Mucosa of stomach (tissue), 1 donor: Measurements from ENCODE around the gene TRAF3IP1.

Source experiments
- H3K27me3 ChIP-seq: one replicate; pipeline ENCODE4 v1.7.0; 2013; ENCODE audit warnings: mild to moderate bottlenecking, low read length; ENCODE audit not compliant: control insufficient read depth, insufficient read depth
- H3K36me3 ChIP-seq: one replicate; pipeline ENCODE4 v1.7.0; 2013; ENCODE audit warnings: low read length; ENCODE audit not compliant: control insufficient read depth, insufficient read depth
- H3K4me1 ChIP-seq: one replicate; pipeline ENCODE4 v1.7.0; 2013; ENCODE audit warnings: mild to moderate bottlenecking, low read length; ENCODE audit not compliant: control insufficient read depth, insufficient read depth
- H3K4me3 ChIP-seq: one replicate; pipeline ENCODE4 v1.7.0; 2013; ENCODE audit warnings: low read length
- H3K9ac ChIP-seq: one replicate; pipeline ENCODE4 v1.7.0; 2013; ENCODE audit warnings: mild to moderate bottlenecking, low read length, moderate library complexity
- H3K9me3 ChIP-seq: one replicate; pipeline ENCODE4 v1.7.0; 2013; ENCODE audit warnings: mild to moderate bottlenecking, low read length, moderate library complexity; ENCODE audit not compliant: control insufficient read depth
- donor health status: Pancreatic carcinoma.

Gene TRAF3IP1

GRCh38 chr2:238424313-238424700 is 104.0 kb downstream of the TRAF3IP1 start:
- Histone ChIP-seq H3K4me1 (peaks cover 20% of the 10 kb centered on the region), H3K4me3 (no peak overlapping the region)

GRCh38 chr2:238425505-238425978 is 105.2 kb downstream of the TRAF3IP1 start:
- Histone ChIP-seq H3K27me3 (no peaks in the 10 kb centered on the region), H3K36me3 (no peaks in the 10 kb centered on the region), H3K9ac (no peak overlapping the region), H3K4me3 (no peak overlapping the region), H3K4me1 (peaks cover 20% of the 10 kb centered on the region), H3K9me3 (no peaks in the 10 kb centered on the region)

More at GRCh38 chr2:238424313-238424700, 104.0 kb downstream of the TRAF3IP1 start:
- no peaks in the 10 kb centered on the region for H3K27me3 ChIP-seq
- no peaks in the 10 kb centered on the region for H3K36me3 ChIP-seq
- no peak overlapping the region for H3K9ac ChIP-seq
- no peaks in the 10 kb centered on the region for H3K9me3 ChIP-seq

DNA sequence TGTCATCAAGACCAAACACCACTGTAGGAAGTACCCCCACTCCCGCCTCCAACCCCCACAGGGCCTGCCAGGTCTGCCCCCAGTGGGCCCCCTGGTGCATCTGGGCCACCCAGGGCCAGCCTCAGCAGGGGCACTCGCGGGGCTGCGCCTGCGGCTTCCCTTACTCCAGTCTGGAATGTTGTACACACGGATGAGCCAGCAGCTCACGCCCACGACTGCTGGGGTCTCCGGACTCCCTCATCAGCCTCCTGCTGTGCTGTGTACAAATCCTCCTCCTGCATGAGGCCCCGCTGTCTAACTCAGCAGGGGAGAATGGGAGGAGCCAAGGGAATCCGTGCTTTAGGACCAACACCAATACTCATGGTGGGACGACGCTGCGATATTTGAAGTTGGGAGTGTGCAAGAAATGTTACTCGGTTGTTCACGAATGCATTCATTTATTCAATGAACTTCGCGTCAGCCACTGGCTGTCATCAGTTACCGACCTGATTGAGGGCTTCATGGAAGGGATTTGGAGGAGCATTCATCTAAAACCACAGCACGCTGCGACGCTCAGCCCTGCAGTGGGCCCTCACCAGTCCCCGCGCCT is 105.8 kb downstream of the TRAF3IP1 start:
- H3K36me3 ChIP-seq: no peaks in the 10 kb centered on the region
- peak overlapping the region; percentile 79 for H3K9ac ChIP-seq
- H3K4me3 ChIP-seq: peak overlapping the region; percentile 78
- peaks cover 14% of the 10 kb centered on the region for H3K4me1 ChIP-seq
- no peaks in the 10 kb centered on the region for H3K9me3 ChIP-seq
- no peaks in the 10 kb centered on the region for H3K27me3 ChIP-seq

- H3K27me3 ChIP-seq: no peaks in the 10 kb centered on the region
- H3K9me3 ChIP-seq: no peaks in the 10 kb centered on the region
- peak within 1 kb of the TSS; percentile 78 for H3K4me3 ChIP-seq
- peaks cover 9% of the 10 kb centered on the region for H3K4me1 ChIP-seq
- H3K36me3 ChIP-seq: no peaks in the 10 kb centered on the region
- peak within 1 kb of the TSS; percentile 79 for H3K9ac ChIP-seq
These were observed 106.5 kb downstream of the TRAF3IP1 start, which contains the start of gene ASB1 for GRCh38 chr2:238426568-238427434. TSS of gene ASB1 (plus strand) at chr2:238426927. CDS start at chr2:238427071, 144 bp downstream.

DNA sequence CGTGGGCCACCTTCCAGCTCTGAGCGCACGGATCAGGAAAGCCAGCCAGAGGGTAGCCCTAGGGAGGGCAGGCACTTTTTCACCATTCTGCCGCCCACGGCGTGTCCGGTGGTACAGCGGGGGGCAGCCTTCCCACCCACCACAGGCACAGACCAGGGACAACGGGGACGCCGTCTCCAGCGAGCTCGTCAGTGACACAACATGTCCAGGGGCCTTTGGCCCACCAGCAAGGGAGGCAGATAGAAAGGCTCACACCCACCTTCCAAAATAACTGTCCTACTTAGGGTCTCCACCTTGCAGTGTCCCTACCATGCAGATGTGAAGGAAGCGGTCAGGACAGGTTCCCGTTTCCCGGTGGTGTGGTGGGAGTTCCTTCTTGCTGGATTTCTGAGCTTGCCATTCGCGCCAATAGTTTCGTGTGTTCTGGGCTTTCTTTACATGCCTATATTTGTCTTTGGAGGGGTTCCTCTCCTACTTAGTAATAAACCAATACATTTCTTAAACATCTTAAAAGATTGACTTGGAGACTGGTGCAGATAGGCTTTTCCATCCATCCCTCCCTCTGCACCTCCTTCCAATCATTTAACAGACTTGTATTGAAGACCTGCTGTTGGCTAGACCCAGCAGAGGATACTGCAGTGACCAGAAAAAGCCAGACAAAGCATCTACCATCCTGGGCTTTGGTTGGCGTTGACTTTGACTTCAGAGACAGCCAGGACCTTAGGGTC is 107.3 kb downstream of the TRAF3IP1 start:
- H3K4me1 ChIP-seq: peaks cover 9% of the 10 kb centered on the region
- no peaks in the 10 kb centered on the region for H3K9me3 ChIP-seq
- H3K27me3 ChIP-seq: no peaks in the 10 kb centered on the region
- H3K9ac ChIP-seq: peak overlapping the region; percentile 79
- H3K4me3 ChIP-seq: peak overlapping the region; percentile 78
- no peaks in the 10 kb centered on the region for H3K36me3 ChIP-seq

- Histone ChIP-seq H3K9me3 (no peaks in the 10 kb centered on the region), H3K4me3 (no peak overlapping the region), H3K36me3 (peaks cover 5% of the 10 kb centered on the region), H3K4me1 (peaks cover 9% of the 10 kb centered on the region), H3K27me3 (no peaks in the 10 kb centered on the region), H3K9ac (no peak overlapping the region)
These were observed 108.5 kb downstream of the TRAF3IP1 start for GRCh38 chr2:238428866-238429265.

DNA sequence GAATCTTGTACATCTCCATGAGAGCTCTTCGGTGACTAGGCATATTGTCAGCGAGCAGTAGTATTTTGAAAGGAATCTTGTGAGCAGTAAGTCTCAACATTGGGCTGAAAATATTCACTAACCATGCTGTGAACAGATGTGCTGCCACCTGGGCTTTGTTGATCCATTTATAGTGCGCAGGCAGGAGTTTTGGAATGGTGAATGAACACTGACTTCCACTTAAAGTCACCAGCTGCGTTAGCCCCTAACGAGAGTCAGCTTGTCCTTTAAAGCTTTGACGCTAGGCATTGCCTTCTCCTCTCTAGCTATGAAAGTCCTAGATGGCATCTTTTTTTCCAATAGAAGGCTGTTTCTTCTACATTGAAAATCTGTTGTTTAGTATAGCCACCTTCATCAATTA is 110.5 kb downstream of the TRAF3IP1 start:
- Histone ChIP-seq H3K9me3 (no peaks in the 10 kb centered on the region), H3K4me3 (no peak overlapping the region), H3K27me3 (no peaks in the 10 kb centered on the region), H3K36me3 (peaks cover 11% of the 10 kb centered on the region), H3K4me1 (peaks cover 6% of the 10 kb centered on the region), H3K9ac (no peak overlapping the region)

DNA sequence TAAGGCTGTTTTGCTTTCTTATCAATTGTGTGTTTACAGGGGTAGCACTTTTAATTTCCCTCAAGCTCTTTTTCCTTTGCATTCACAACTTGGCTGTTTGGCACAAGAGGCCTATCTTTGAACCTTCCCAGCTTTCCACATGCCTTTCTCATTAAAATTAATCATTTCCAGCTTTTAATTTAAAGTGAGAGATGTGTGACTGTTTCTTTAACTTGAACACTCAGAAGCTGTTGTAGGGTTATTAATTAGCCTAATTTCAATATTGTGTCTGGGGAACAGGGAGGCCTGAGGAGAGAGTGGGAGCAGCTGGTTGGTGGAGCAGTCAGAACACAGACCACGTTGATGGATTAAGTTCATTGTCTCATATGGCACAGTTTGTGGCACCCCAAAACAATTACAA is 111.1 kb downstream of the TRAF3IP1 start:
- Histone ChIP-seq H3K9ac (no peak overlapping the region), H3K4me3 (no peak overlapping the region), H3K36me3 (peaks cover 11% of the 10 kb centered on the region), H3K4me1 (peaks cover 3% of the 10 kb centered on the region), H3K27me3 (no peaks in the 10 kb centered on the region), H3K9me3 (no peaks in the 10 kb centered on the region)

GRCh38 chr2:238433300-238433915 is 113.1 kb downstream of the TRAF3IP1 start:
- H3K36me3 ChIP-seq: peaks cover 11% of the 10 kb centered on the region
- no peak overlapping the region for H3K4me3 ChIP-seq
- no peaks in the 10 kb centered on the region for H3K9me3 ChIP-seq
- H3K9ac ChIP-seq: no peak overlapping the region
- no peaks in the 10 kb centered on the region for H3K27me3 ChIP-seq
- H3K4me1 ChIP-seq: no peaks in the 10 kb centered on the region

DNA sequence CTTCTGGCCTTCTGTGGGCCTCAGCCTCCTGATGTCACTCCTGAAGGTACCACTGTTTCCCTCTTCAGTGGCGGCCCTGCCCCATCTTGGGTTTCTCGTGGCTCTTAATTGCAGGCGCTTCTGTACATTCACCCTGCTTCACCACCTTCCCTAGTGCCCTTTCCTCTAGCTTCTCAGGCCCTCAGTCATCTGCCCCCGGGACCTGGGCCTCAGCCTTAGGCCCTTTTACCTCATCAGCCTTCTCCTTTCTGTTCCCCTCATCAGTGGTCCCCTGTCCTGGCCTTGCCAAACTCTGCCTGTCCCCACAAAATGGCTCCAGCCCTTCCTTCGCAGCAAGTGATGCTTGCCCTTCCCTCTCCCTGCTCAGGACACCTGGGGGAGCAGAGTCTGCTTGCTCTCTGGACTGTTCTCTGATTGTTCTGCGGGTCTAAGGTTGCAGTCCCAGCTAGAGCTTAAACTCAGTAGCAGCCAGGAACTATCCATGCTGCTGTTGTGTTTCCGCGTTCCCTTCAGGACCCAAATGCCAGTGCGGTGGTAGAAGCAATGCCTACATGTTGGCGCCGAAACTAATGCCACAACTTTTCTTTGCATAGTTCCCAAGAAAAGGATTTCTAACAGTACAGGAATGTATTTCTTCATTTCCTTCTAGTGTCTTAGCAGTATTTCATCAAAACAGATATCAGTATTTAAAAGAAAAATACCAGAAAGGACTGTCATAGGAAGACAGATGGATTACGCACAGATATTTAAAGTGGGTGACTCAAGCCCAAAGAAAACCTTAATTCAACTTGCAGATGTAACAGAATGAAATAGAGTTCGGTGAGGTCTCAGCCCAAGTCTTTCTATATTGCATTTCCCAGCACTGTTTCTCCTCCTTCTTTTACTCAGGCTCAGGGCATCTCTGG is 113.9 kb downstream of the TRAF3IP1 start:
- Histone ChIP-seq H3K9ac (no peak overlapping the region), H3K9me3 (no peaks in the 10 kb centered on the region), H3K4me1 (peaks cover 5% of the 10 kb centered on the region), H3K36me3 (peaks cover 11% of the 10 kb centered on the region), H3K27me3 (no peaks in the 10 kb centered on the region), H3K4me3 (no peak overlapping the region)
